HG03159 (cell line): Measurements from ENCODE around the gene SLC2A9.
A peak's percentile ranks its signal among the peaks of the same experiment; 100 is the strongest.

ENCODE experiments used
- ATAC-seq: cut with Tn5 transposase; IDR thresholded peaks from one replicate; pipeline ENCODE4 v1.9.1; 2021; ENCODE audit warnings: mild to moderate bottlenecking, moderate library complexity; ENCODE audit not compliant: unreplicated experiment

Gene SLC2A9

GRCh38 chr4:10022346-10023049 is 1.2 kb upstream of the SLC2A9 start:
- no peak for ATAC-seq

GRCh38 chr4:10021653-10022023 is 341 bp upstream of the SLC2A9 start:
- ATAC-seq, result no peak

GRCh38 chr4:10020106-10020505 is 1.2 kb downstream of the SLC2A9 start:
- no peak for ATAC-seq

GRCh38 chr4:10019521-10020051 is 1.7 kb downstream of the SLC2A9 start:
- no peak for ATAC-seq

GRCh38 chr4:10018818-10019461 is 2.4 kb downstream of the SLC2A9 start:
- ATAC-seq, result peak; percentile 94

- no peak for ATAC-seq
Measured at GRCh38 chr4:10017037-10017893, 4.0 kb downstream of the SLC2A9 start.

GRCh38 chr4:10016169-10016568 is 5.1 kb downstream of the SLC2A9 start:
- ATAC-seq, result no peak

GRCh38 chr4:10015140-10015753 is 6.0 kb downstream of the SLC2A9 start:
- no peak for ATAC-seq

- ATAC-seq, result peak; percentile 57
Measured at GRCh38 chr4:10013722-10014121, 7.6 kb downstream of the SLC2A9 start.

- ATAC-seq, result no peak
Measured at GRCh38 chr4:10011885-10012284, 9.4 kb downstream of the SLC2A9 start.

GRCh38 chr4:10011277-10011676 is 10.0 kb downstream of the SLC2A9 start:
- no peak for ATAC-seq

- ATAC-seq, result no peak
Measured at GRCh38 chr4:10009861-10010500, 11.3 kb downstream of the SLC2A9 start.

GRCh38 chr4:10008609-10009005 is 12.7 kb downstream of the SLC2A9 start:
- ATAC-seq, result no peak

GRCh38 chr4:10007793-10008608 is 13.3 kb downstream of the SLC2A9 start:
- ATAC-seq, result peak; percentile 52

- peak; percentile 39 for ATAC-seq
Measured at GRCh38 chr4:10007436-10007740, 13.9 kb downstream of the SLC2A9 start.

- ATAC-seq, result peak; percentile 4
Measured at GRCh38 chr4:10006601-10007435, 14.5 kb downstream of the SLC2A9 start.

GRCh38 chr4:10006231-10006600 is 15.1 kb downstream of the SLC2A9 start:
- ATAC-seq, result peak; percentile 41

- no peak for ATAC-seq
Measured at GRCh38 chr4:10005632-10006031, 15.7 kb downstream of the SLC2A9 start.

GRCh38 chr4:10003666-10004065 is 17.6 kb downstream of the SLC2A9 start:
- no peak for ATAC-seq
